Heart left ventricle (tissue), 16 donors: ENCODE measurements around the gene NIF3L1. TPM values are rescaled to one million over a fixed set of nuclear protein-coding genes. Genes with fewer than 3 reads are reported as not detected.
A peak's percentile ranks its signal among the peaks of the same experiment; 100 is the strongest.

Experiments
- ATAC-seq, 4 donors: fragments of 200-7000 bp; cut with Tn5 transposase; one replicate each; pipeline ENCODE4 v1.9.1; 2020 to 2022; ENCODE audit warnings: moderate library complexity in 4 of 4, mild to moderate bottlenecking in 3 of 4, moderate number of reproducible peaks in 1 of 4
- DNase-seq, 5 donors: peaks; one replicate each; pipeline ENCODE4 v3.0.0-alpha.2; 2020
- H3K27ac ChIP-seq, 12 donors: fragments of 200-600 bp; sonication (generic) in 4 of 12; one replicate each; pipeline versions ENCODE4 v1.5.0 to v1.8.0; 2016 to 2022; ENCODE audit warnings: mild to moderate bottlenecking in 2 of 12
- H3K27me3 ChIP-seq, 9 donors: fragments of 200-600 bp; sonication (generic) in 2 of 9; one replicate each; pipeline versions ENCODE4 v1.5.1 to v1.8.0; 2016 to 2022; ENCODE audit warnings: mild to moderate bottlenecking in 3 of 9
- H3K36me3 ChIP-seq, 9 donors: fragments of 200-600 bp; sonication (generic) in 2 of 9; one replicate each; pipeline versions ENCODE4 v1.5.0 to v1.8.0; 2018 to 2022; ENCODE audit warnings: mild to moderate bottlenecking in 2 of 9
- H3K4me1 ChIP-seq, 12 donors: fragments of 200-600 bp; sonication (generic) in 4 of 12; one replicate each; pipeline versions ENCODE4 v1.5.0 to v1.8.0; 2016 to 2022; ENCODE audit warnings: mild to moderate bottlenecking in 3 of 12
- H3K4me3 ChIP-seq, 12 donors: fragments of 200-600 bp; sonication (generic) in 4 of 12; one replicate each; pipeline versions ENCODE4 v1.5.0 to v1.8.0; 2017 to 2022; ENCODE audit warnings: mild to moderate bottlenecking in 9 of 12, moderate library complexity in 4 of 12
- H3K9me3 ChIP-seq, 12 donors: fragments of 200-600 bp; sonication (generic) in 4 of 12; one replicate each; pipeline versions ENCODE4 v1.5.0 to v1.8.0; 2016 to 2022; ENCODE audit warnings: mild to moderate bottlenecking in 1 of 12
- CTCF ChIP-seq, 12 donors: fragments of 200-600 bp; sonication (generic) in 4 of 12; IDR thresholded peaks; one replicate each; pipeline versions ENCODE4 v1.5.0 to v1.8.0; 2018 to 2022; ENCODE audit warnings: antibody characterized with exemption in 12 of 12, mild to moderate bottlenecking in 5 of 12
- POLR2A ChIP-seq, 2 donors: fragments of 450-650 bp; IDR thresholded peaks; one replicate each; pipeline ENCODE4 v1.6.1; 2017; ENCODE audit warnings: antibody characterized with exemption in 2 of 2, mild to moderate bottlenecking in 2 of 2, moderate library complexity in 2 of 2
- WGBS, 4 donors: extraction: QIAGEN DNeasy Blood & Tissue Kit in 2 of 4; methylation state at CpG; one replicate each; pipeline versions ENCODE4 v1.1.5 to v1.1.7; 2013 to 2018; 5-methylcytosine and 5-hydroxymethylcytosine counted together
- intact Hi-C, 10 donors: fragments of 100-400 bp; cut with DNase I; formaldehyde crosslinking; loops; one replicate each; pipeline versions ENCODE4 v1.11.1 to v1.14.2; 2022
- polyA plus RNA-seq, 2 donors: library from polyadenylated mRNA; stranded (reverse); fragments of 200-250 nt; gene quantifications; one replicate each; pipeline ENCODE4 v1.2.3, GENCODE V29; 2013
- total RNA-seq, 9 donors: library from RNA; depleted of rRNA in 2 of 9; stranded (reverse); fragments of >200 nt in 2 of 9; fragmentation: NEBNext Ultra II Directional in 3 of 9; extraction: Animal tissue kit (Norgen Biotek cat#: 25700) in 3 of 9; gene quantifications; one replicate each; pipeline versions ENCODE4 v1.1.0 to v1.2.4, GENCODE V29; 2016 to 2023
- donor health status: ischemic (EF 13 %, LVEDD 7.1; RV severe dilation, severe dysfunction).
- donor health status: healthy with polysubstance abuse.
- donor health status: DM: no; HTN: yes; CAD: no.
- donor health status: DM: no; HTN: no; CAD: no.
- donor health status: ischemic (EF 25% LVEDD 6.9; RV normal size, moderate dysfunction).
- donor health status: ischemic (EF 25% LVEDD 5.7; RV mildly dilated, moderate dysfunction).
- donor health status: healthy.
- donor health status: DM: yes; HTN: yes; CAD: no.
- donor health status: ischemic (EF 35%, LVEDD 5.7; RV mildly dilated, moderate dysfunction).
- donor health status: nonischemic (EF 11% LVEDD 7.7; RV severe dilation, severe dysfunction).
- donor health status: DM: yes; HTN: yes; CAD: no.
- donor health status: PGD.
- donor health status: ischemic (EF 29% LVEDD 5.4; RV normal size, mild dysfunction).
- donor health status: nonischemic (EF 23%, LVEDD 6.1; RV moderate dilation, normal function).

Gene NIF3L1
- total and polyA plus RNA-seq, 11 donors: 12.0 to 43.3 (median 21.6) TPM

DNA sequence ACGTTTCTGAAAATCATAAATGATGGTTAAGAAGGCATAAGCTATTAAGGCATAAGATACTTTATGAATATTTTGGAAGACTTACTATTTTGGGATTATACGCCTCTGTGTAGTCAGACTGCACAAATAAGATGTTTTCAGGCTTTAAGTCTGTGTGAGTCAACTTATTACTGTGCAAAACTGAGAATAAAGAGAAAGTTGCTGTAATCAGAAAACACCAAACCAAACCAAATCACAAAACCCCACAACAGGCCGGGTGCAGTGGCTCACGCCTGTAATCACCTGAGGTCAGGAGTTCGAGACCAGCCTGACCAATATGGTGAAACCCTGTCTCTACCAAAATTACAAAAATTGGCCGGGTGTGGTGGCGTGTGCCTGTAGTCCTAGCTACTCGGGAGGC, 32.4 kb upstream of the NIF3L1 start:
- no peak overlapping the region for H3K27ac ChIP-seq
- no peak for ATAC-seq
- 81 to 86% (median 83%) methylated on average over 8 of the region's 8 CpGs for WGBS, 4 donors
- no peaks in the 10 kb centered on the region for H3K27me3 ChIP-seq
- no peaks in the 10 kb centered on the region for H3K9me3 ChIP-seq
- no peak overlapping the region for H3K4me3 ChIP-seq
- intact Hi-C loops: loop anchor here in 3 of 10 donors (5.0 to 10.0 kb wide), 2 partner anchors 40 to 902 kb away; partner anchors contain the start of genes MAIP1 (in 1 of the 3) and TYW5 (in 1 of the 3)
- DNase-seq: no peak
- H3K36me3 ChIP-seq: peaks cover 0 to 100% (median 93%) of the 10 kb centered on the region in 9 donors
- H3K4me1 ChIP-seq: peaks cover 0 to 61% (median 41%) of the 10 kb centered on the region in 12 donors
- TF ChIP-seq POLR2A (IDR thresholded peaks at IDR 0.05) (no peak), CTCF (IDR thresholded peaks at IDR 0.05) (no peak)

DNA sequence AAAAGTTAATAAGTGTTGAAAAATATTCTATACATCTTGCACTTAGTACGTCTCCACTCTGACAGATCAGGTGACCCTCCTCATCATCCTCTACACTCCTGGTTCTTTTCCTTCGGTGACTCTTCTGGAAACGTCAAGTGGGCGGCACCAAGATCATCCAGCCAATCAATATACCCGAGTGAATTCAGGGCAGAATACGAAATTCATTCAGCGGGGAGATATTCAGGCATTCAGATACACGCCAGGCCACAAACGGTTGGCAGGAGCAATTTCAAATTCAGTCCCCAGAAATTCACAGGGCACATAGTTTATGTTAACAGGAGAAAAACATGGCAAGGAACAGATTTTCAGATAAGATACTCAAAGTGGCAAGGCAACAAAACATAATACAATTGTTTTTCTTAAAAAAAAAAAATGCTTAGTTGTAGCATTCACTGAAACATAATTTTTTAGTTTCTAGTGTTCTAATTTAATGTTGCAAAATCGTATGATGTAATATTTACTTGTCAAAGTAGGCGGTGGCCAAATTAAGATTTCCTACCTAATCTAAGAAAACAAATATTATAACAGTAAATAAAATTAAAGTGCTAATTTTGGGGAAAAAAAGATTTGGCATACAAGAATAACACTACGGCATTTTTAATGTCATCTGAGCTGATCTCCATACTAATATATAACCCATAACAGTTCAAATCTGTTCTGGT, 28.9 kb upstream of the NIF3L1 start:
- H3K4me3 ChIP-seq: peak overlapping the region in 10 of 12 donors; percentile 69 to 100 (median 97)
- intact Hi-C loops: loop anchor here in 5 of 10 donors (5.0 to 10.0 kb wide), 3 partner anchors 48 to 148 kb away; partner anchors contain the start of gene BZW1 (in 3 of the 5)
- DNase-seq (no peak), ATAC-seq (no peak)
- no peaks in the 10 kb centered on the region for H3K9me3 ChIP-seq
- peaks cover 0 to 68% (median 48%) of the 10 kb centered on the region in 12 donors for H3K4me1 ChIP-seq
- H3K27me3 ChIP-seq: no peaks in the 10 kb centered on the region
- WGBS, 4 donors: 10 to 21% (median 14%) methylated on average over 12 of the region's 12 CpGs
- TF ChIP-seq POLR2A (IDR thresholded peaks at IDR 0.05) (no peak), CTCF (IDR thresholded peaks at IDR 0.05) (no peak)
- peak overlapping the region in 5 of 12 donors; percentile 3 to 100 (median 100) for H3K27ac ChIP-seq
- H3K36me3 ChIP-seq: peaks cover 0 to 77% (median 59%) of the 10 kb centered on the region in 9 donors

- Histone ChIP-seq H3K4me3 (peak overlapping the region in 11 of 12 donors; percentile 69 to 100 (median 96)), H3K27ac (peak overlapping the region in 9 of 12 donors; percentile 40 to 100 (median 100)), H3K9me3 (no peaks in the 10 kb centered on the region), H3K27me3 (no peaks in the 10 kb centered on the region), H3K36me3 (peaks cover 0 to 62% (median 45%) of the 10 kb centered on the region in 9 donors), H3K4me1 (peaks cover 0 to 70% (median 49%) of the 10 kb centered on the region in 12 donors)
- intact Hi-C loops: loop anchor here in 5 of 10 donors (2.0 to 10.0 kb wide), 4 partner anchors 49 to 149 kb away; partner anchors contain the start of gene BZW1 (in 3 of the 5)
- TF ChIP-seq POLR2A (IDR thresholded peaks at IDR 0.05) (no peak), CTCF (IDR thresholded peaks at IDR 0.05) (no peak)
- DNase-seq (no peak), ATAC-seq (no peak)
- WGBS, 4 donors: 4 to 6% (median 5%) methylated on average over 4 of the region's 4 CpGs
Measured at GRCh38 chr2:200861617-200862155, 27.5 kb upstream of the NIF3L1 start.

GRCh38 chr2:200862532-200863000, 26.6 kb upstream of the NIF3L1 start:
- no peak for ATAC-seq
- Histone ChIP-seq H3K36me3 (peaks cover 0 to 53% (median 36%) of the 10 kb centered on the region in 9 donors), H3K9me3 (no peaks in the 10 kb centered on the region), H3K4me3 (peak overlapping the region; percentile 67 to 100 (median 96)), H3K27me3 (no peaks in the 10 kb centered on the region), H3K27ac (peak overlapping the region in 11 of 12 donors; percentile 98 to 100 (median 100)), H3K4me1 (peaks cover 0 to 69% (median 43%) of the 10 kb centered on the region in 12 donors)
- 0% methylated on average over 13 of the region's 13 CpGs for WGBS, 4 donors
- TF ChIP-seq CTCF (IDR thresholded peaks at IDR 0.05) (no peak), POLR2A (IDR thresholded peaks at IDR 0.05) (no peak)
- peak in 1 of 5 donors; percentile 21 for DNase-seq
- intact Hi-C loops: loop anchor here in 5 of 10 donors (2.0 to 10.0 kb wide), 4 partner anchors 50 to 150 kb away; partner anchors contain the start of gene BZW1 (in 3 of the 5)
